ENCODE measurements around the gene ZBTB16. TPM values are rescaled to one million over a fixed set of nuclear protein-coding genes. Genes with fewer than 3 reads are reported as not detected.

ZBTB16 gene
- total and polyA plus RNA-seq, 2 experiments from 2014 or later: 0.29 to 1.4 TPM

DNA sequence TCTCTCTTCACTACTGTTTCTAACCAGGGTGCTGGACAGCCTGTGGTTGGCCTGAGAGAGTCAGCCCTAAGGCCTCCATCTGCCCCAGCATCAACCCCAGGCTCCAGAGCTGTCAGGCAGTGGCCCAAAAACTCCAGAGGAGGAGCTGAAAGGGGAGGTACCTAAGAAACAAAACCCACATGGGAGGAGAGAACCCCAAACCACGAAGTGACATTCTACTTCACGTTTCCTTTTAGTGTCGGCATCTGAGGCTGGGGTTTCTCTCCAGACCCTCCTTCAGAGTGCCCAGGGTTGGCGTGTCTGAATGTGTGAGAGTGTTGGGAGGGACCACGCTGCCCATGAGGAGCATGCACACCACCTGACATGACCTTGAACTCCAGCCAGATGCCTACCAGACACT lies 166.8 kb downstream of the ZBTB16 start (continued):
- TF ChIP-seq ZNF462 (CRISPR knock-in tag; IDR thresholded peaks at IDR 0.05): no peak
- TF ChIP-seq, protein P1, sequence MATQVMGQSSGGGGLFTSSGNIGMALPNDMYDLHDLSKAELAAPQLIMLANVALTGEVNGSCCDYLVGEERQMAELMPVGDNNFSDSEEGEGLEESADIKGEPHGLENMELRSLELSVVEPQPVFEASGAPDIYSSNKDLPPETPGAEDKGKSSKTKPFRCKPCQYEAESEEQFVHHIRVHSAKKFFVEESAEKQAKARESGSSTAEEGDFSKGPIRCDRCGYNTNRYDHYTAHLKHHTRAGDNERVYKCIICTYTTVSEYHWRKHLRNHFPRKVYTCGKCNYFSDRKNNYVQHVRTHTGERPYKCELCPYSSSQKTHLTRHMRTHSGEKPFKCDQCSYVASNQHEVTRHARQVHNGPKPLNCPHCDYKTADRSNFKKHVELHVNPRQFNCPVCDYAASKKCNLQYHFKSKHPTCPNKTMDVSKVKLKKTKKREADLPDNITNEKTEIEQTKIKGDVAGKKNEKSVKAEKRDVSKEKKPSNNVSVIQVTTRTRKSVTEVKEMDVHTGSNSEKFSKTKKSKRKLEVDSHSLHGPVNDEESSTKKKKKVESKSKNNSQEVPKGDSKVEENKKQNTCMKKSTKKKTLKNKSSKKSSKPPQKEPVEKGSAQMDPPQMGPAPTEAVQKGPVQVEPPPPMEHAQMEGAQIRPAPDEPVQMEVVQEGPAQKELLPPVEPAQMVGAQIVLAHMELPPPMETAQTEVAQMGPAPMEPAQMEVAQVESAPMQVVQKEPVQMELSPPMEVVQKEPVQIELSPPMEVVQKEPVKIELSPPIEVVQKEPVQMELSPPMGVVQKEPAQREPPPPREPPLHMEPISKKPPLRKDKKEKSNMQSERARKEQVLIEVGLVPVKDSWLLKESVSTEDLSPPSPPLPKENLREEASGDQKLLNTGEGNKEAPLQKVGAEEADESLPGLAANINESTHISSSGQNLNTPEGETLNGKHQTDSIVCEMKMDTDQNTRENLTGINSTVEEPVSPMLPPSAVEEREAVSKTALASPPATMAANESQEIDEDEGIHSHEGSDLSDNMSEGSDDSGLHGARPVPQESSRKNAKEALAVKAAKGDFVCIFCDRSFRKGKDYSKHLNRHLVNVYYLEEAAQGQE (IDR thresholded peaks at IDR 0.05; ENCODE audit: unreplicated experiment): no peak
- TF ChIP-seq POLR2AphosphoS5 (IDR thresholded peaks at IDR 0.05; ENCODE audit: low read depth): no peak

Data from GM23338 (cell line).